HG03558 (cell line): Measurements from ENCODE around the gene IQGAP1.
"Not testable (repeated sequence)": the region's sequence is repeated elsewhere in the genome, so short reads cannot be mapped to it uniquely, and the experiment has no call there.

Experiments used
- ATAC-seq: cut with Tn5 transposase; IDR thresholded peaks from one replicate; pipeline ENCODE4 v1.9.1; 2021; ENCODE audit warnings: moderate number of reproducible peaks; ENCODE audit not compliant: unreplicated experiment; ENCODE audit errors: extremely low read depth

The IQGAP1 gene

GRCh38 chr15:90408657-90409056 is 20.6 kb downstream of the IQGAP1 start:
- ATAC-seq, result no peak

DNA sequence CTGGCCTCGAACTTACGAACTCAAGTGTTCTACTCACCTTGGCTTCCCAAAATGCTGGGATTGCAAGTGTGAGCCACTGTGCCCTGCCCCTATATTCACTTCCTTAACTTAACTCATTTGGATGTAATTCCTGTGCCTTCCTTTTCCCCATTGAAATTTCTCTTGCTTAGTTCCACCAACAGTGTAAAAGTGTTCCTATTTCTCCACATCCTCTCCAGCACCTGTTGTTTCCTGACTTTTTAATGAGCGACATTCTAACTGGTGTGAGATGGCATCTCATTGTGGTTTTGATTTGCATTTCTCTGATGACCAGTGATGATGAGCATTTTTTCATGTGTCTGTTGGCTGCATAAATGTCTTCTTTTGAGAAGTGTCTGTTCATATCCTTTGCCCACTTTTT is 21.5 kb downstream of the IQGAP1 start:
- ATAC-seq, result not testable (repeated sequence)

DNA sequence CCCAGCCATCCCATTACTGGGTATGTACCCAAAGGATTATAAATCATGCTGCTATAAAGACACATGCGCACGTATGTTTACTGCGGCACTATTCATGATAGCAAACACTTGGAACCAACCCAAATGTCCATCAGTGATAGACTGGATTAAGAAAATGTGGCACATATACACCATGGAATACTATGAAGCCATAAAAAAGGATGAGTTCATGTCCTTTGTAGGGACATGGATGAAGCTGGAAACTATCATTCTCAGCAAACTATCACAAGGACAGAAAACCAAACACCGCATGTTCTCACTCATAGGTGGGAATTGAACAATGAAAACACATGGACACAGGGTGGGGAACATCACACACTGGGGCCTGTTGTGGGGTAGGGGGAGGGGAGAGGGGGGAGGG is 22.3 kb downstream of the IQGAP1 start:
- ATAC-seq, result not testable (repeated sequence)

DNA sequence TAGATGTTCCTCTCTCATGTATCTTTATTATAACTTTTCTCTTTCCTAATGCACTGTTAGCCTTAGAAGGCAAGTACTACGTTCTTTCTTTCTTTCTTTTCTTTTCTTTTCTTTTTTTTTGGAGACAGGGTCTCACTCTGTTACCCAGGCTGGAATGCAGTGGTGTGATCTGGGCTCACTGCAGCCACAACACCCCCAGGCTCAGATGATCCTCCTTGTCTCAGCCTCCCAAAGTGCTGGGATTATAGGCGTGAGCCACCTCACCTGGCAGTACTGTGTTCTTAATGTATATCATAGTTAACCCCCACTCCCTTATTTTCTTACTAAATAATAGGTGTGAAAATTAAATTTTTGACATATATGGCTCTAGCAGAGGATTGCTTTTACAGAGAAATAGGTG is 23.1 kb downstream of the IQGAP1 start:
- ATAC-seq, result no peak

GRCh38 chr15:90412356-90413194 is 24.5 kb downstream of the IQGAP1 start:
- peak; percentile 57 for ATAC-seq

DNA sequence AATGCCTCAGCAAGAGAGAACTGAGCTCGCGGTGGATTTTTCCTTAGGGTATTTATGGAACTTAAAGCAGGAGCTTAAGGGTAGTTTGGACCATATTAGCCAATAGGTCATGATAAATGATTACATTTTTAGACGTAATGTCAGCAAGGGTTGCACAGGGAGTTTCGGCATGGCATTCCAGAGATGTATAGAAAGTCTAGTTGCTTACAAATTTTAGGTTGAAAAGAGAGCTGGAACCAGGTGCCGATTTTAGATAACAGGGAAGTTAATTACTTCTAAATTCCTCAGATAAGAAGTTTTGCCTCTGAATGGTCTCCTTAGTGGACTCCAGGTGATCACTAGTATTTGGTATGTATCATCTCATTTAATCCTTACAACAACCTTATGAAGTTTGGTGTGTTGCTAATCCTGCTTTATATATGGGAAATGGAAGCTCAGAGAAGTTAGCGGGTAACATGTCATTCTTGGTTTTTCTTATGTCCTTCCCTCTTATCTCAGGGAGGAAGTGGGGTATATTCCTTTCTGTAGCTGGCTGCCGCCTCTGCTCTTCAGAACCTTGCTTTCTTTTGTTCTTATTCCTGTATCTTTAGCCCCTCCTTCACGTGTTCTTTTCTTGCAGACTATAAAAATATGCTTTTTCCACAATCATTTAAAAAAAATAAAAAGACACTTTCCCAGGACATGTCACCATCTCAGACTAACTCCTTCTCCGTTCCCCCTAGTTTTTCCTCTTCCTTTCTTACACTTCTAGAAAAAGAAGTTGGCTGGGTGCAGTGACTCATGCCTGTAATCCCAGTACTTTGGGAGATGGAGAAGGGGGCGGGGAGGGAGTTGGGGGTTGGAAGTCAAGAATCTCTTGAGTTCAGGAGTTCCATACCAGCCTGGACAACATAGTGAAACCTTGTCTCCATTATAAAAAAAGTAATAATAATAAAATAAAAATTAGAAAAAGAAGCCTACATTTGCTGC is 25.7 kb downstream of the IQGAP1 start:
- ATAC-seq, result no peak

GRCh38 chr15:90414408-90415028 is 26.5 kb downstream of the IQGAP1 start:
- no peak for ATAC-seq

- not testable (repeated sequence) for ATAC-seq
These were observed 28.0 kb downstream of the IQGAP1 start for GRCh38 chr15:90416052-90416451.

- no peak for ATAC-seq
These were observed 30.6 kb downstream of the IQGAP1 start for GRCh38 chr15:90418627-90419026.

DNA sequence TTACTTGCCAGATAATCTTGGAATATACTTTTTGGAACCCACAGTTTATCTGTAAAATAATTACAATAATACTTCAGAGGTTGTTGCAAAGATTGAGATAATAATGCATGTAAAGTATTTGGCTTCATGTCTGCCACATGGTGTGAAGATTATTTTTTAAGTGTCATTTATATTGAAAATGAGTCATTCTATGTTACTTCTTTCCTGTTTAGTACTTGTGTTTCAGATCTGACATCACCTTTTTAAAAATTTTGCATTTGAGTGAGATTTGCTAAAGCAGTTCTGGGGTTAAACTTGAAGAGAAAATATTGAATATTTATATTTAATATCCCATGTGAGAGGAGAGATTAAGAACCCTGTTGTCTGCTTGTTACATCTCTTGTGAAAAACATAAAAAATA is 31.2 kb downstream of the IQGAP1 start:
- no peak for ATAC-seq

- ATAC-seq, result no peak
These were observed 31.8 kb downstream of the IQGAP1 start for GRCh38 chr15:90419738-90420406.

DNA sequence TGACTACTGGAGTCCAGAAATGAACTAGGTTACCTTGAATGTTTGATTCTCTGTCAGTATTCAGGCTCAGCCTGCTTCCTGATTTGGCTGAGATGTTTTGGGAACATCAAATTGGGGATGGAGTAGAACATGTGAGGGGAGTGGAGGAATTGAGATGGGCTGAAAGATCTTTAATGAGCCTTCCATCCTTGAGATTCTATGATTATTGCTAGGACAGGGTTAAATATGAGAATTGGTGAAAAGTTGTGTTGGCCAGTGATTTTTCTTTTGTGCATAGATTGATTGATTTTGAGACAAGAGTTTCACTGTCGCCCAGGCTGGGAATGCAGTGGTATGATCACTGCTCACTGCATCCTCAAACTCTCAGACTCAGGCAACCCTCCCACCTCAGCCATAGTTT is 32.4 kb downstream of the IQGAP1 start:
- no peak for ATAC-seq

- no peak for ATAC-seq
These were observed 33.5 kb downstream of the IQGAP1 start for GRCh38 chr15:90421527-90421926.

GRCh38 chr15:90422043-90422442 is 34.0 kb downstream of the IQGAP1 start:
- ATAC-seq, result no peak

- ATAC-seq, result no peak
These were observed 34.9 kb downstream of the IQGAP1 start for GRCh38 chr15:90422936-90423335.

- ATAC-seq, result no peak
These were observed 35.8 kb downstream of the IQGAP1 start for GRCh38 chr15:90423801-90424319.

DNA sequence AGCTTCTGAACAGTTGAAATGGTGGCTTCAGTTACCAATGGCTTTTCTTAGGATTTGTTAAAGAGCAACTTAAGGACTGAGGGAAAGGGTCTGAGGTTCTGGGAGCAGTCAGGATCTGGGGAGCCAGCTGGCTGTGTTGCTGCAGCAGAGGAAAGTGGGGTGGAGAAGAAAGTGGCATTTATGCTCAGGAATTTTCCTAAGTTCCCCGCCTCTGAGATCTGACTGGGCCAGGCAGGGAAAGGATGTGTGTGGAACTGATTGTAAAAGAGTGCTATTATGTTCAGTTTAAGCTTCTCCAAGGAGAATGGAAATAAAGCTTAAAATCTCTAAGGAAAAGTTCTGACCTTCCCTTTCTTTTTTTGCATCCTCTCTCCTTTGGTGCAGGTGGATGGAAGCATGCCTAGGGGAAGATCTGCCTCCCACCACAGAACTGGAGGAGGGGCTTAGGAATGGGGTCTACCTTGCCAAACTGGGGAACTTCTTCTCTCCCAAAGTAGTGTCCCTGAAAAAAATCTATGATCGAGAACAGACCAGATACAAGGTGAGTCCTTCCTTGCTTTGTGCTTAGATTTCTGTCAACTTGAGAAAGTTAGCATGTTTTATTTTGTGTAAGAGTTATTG is 37.8 kb downstream of the IQGAP1 start:
- no peak for ATAC-seq

- no peak for ATAC-seq
These were observed 39.1 kb downstream of the IQGAP1 start for GRCh38 chr15:90427185-90427584.

DNA sequence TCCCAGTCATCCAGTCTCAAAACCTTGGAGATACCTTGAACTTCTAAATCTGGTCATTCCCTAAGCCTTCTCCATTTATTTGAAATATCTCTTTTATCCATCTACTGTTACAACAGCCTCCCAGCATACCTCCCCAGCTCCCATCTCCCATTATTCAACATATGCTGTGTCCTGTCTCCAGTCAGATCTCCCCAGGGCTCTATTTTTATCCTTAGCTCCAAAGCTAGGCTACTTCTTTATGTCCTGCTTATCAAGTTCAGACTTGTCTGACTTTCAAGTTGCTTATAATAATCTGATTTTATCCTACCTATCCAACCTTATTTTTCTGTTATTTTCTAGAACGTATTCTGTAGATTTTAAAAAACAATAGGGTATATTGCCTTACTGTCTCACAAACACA is 44.2 kb downstream of the IQGAP1 start:
- no peak for ATAC-seq
